ENCODE measurements around the gene LPGAT1. TPM values are rescaled to one million over a fixed set of nuclear protein-coding genes. Genes with fewer than 3 reads are reported as not detected.

Gene LPGAT1
- total RNA-seq, 4 donors from 2014 or later = 168 to 308 (median 203) TPM

DNA sequence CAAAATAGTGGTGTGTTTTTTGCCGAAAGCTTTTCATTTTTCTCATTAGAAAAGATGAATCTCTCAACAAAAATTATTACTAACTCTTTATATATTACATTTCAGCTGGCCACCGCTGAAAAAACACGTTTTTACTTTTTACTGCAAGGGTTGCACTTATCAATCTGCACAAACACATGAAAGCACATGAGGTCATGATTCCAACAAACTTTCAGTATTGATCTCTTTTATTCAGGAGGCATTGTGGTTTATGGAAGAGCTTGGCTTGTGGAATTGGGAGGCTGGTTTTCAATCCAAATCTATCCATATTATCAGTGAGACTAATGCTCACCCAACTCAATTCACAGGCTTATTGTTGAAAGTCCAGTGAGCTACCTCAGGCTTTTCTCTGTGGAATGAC, 20.6 kb upstream of the LPGAT1 start:
- Histone ChIP-seq H3K27me3 (no peaks in the 10 kb centered on the region), H3K9me3 (no peaks in the 10 kb centered on the region), H3K4me3 (replicated peaks in 1 of 3) (no peak overlapping the region), H3K27ac (no peak overlapping the region), H3K36me3 (no peaks in the 10 kb centered on the region), H3K4me1 (no peaks in the 10 kb centered on the region)
- 58 to 75% methylated on average over 3 of the region's 3 CpGs for WGBS, 2 donors
- TF ChIP-seq, protein P1, sequence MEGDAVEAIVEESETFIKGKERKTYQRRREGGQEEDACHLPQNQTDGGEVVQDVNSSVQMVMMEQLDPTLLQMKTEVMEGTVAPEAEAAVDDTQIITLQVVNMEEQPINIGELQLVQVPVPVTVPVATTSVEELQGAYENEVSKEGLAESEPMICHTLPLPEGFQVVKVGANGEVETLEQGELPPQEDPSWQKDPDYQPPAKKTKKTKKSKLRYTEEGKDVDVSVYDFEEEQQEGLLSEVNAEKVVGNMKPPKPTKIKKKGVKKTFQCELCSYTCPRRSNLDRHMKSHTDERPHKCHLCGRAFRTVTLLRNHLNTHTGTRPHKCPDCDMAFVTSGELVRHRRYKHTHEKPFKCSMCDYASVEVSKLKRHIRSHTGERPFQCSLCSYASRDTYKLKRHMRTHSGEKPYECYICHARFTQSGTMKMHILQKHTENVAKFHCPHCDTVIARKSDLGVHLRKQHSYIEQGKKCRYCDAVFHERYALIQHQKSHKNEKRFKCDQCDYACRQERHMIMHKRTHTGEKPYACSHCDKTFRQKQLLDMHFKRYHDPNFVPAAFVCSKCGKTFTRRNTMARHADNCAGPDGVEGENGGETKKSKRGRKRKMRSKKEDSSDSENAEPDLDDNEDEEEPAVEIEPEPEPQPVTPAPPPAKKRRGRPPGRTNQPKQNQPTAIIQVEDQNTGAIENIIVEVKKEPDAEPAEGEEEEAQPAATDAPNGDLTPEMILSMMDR (IDR thresholded peaks at IDR 0.05) = no peak
- no peak for TF ChIP-seq POLR2A (IDR thresholded peaks at IDR 0.05)
- intact Hi-C loops (cut with DNase I) = no loop called here
- DNase-seq = no peak

DNA sequence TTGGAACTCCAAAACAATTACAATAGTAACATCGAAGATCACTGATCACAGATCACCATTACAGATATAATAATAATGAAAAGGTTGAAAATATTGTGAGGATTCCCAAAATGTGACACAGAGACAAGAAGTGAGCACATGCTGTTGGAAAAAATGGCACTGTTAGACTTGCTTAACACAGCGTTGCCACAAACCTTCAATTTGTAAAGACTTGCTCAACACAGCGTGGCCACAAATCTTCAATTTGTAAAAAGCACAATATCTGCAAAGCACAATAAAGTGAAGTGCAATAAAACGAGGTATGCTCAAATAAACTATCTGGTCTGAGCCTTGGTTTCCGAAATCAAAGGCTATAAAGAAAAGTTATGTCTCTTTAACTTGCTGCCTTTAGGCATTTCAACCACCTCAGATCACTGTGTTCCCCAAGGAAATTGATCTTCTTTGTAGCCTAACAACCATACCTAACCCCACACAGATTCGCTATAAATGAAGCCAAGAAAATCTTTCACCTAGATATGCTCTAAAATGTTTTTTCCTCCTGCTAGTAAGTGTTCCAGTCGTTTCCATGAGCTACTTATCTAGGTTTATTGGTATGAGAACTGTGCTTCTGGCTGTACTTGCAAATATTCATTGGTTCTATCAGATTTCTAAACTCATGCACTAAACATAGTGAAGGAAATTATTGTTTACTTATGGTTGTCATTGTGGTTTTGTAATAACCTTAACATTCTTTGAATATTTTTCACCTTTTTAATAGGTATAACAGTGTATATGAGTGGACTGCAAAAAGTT, 13.1 kb upstream of the LPGAT1 start:
- intact Hi-C loops (cut with DNase I) = no loop called here
- no peak overlapping the region for H3K4me3 ChIP-seq (replicated peaks in 1 of 3)
- WGBS, 2 donors = 89 to 91% methylated on average over 7 of the region's 7 CpGs
- TF ChIP-seq POLR2A (IDR thresholded peaks at IDR 0.05) = no peak
- no peak overlapping the region for H3K27ac ChIP-seq
- no peaks in the 10 kb centered on the region for H3K27me3 ChIP-seq
- DNase-seq = no peak
- H3K36me3 ChIP-seq = no peaks in the 10 kb centered on the region
- H3K9me3 ChIP-seq = no peaks in the 10 kb centered on the region
- peaks cover 0 to 3% of the 10 kb centered on the region in 2 donors for H3K4me1 ChIP-seq

DNA sequence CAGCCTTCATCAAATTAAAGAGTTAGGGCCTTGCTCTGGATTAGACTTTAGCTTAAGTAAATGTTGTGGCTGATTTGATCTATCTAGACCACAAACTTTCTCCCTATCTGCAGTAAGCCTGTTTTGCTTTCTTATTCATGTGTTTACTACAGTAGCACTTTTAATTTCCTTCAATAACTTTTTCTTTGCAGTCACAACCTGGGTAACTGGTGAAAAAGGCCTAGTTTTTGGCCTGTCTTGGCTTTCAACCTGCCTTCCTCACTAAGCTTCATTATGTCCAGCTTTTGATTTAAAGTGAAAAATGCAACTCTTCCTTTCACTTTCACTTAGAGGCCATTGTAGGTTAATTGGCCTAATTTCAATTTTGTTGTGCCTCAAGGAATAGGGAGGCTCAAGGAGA, 12.5 kb upstream of the LPGAT1 start:
- TF ChIP-seq, protein P1 (IDR thresholded peaks at IDR 0.05) = no peak
- no peak for TF ChIP-seq POLR2A (IDR thresholded peaks at IDR 0.05)
- peaks cover 0 to 3% of the 10 kb centered on the region in 2 donors for H3K4me1 ChIP-seq
- H3K4me3 ChIP-seq (replicated peaks in 1 of 3) = no peak overlapping the region
- DNase-seq = no peak
- H3K36me3 ChIP-seq = no peaks in the 10 kb centered on the region
- no peaks in the 10 kb centered on the region for H3K27me3 ChIP-seq
- H3K27ac ChIP-seq = no peak overlapping the region
- no peaks in the 10 kb centered on the region for H3K9me3 ChIP-seq
- intact Hi-C loops (cut with DNase I) = no loop called here

DNA sequence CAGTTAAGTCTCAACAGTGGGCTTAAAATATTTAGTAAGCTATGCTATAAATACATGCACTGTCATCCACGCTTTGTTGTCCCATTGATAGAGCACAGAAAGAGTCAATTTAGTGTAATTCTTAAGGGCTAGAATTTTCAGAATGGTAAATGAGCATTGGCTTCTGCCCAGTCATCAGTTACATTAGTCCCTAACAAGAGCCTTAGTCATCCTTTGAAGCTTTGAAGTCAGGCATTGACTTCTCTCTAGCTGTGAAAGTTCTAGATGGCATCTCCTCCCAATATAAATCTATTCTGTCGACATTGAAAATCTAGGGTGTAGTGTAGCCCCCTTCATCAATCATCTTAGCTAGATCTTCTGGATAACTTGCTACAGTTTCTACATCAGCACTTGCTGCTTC, 12.0 kb upstream of the LPGAT1 start:
- Histone ChIP-seq H3K27ac (no peak overlapping the region), H3K4me3 (replicated peaks in 1 of 3) (no peak overlapping the region), H3K9me3 (no peaks in the 10 kb centered on the region), H3K27me3 (no peaks in the 10 kb centered on the region), H3K4me1 (peaks cover 0 to 3% of the 10 kb centered on the region in 2 donors), H3K36me3 (no peaks in the 10 kb centered on the region)
- TF ChIP-seq POLR2A (IDR thresholded peaks at IDR 0.05) = no peak
- TF ChIP-seq, protein P1 (IDR thresholded peaks at IDR 0.05) = no peak
- DNase-seq = no peak
- intact Hi-C loops (cut with DNase I) = no loop called here
- WGBS, 2 donors = 91 to 96% methylated on average over 2 of the region's 2 CpGs

DNA sequence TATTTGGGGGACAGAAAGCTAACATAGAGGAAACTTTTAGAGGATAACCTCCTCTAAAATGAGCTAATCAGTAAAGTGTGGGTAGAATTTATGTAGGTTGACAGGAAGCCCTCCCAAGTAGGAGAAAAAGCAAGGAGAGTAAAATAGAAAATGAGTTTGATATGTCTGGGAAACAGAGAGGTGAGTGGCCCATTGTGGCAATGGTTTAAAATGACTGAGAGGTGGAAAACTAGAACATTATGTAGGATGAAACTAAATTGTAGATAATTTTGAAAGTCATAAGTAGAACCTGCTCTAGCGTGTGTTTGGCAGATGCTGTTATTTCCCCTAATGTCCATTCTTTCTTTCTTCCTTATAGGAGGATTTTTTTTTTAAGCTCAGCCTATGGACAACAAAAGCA, 8.5 kb upstream of the LPGAT1 start:
- DNase-seq = no peak
- Histone ChIP-seq H3K27me3 (no peaks in the 10 kb centered on the region), H3K4me1 (peaks cover 0 to 3% of the 10 kb centered on the region in 2 donors), H3K36me3 (no peaks in the 10 kb centered on the region), H3K9me3 (no peaks in the 10 kb centered on the region), H3K4me3 (replicated peaks in 1 of 3) (no peak overlapping the region), H3K27ac (no peak overlapping the region)
- TF ChIP-seq, protein P1 (IDR thresholded peaks at IDR 0.05) = no peak
- no peak for TF ChIP-seq POLR2A (IDR thresholded peaks at IDR 0.05)
- WGBS, 2 donors = 96 to 98% methylated on average over 1 of the region's 1 CpG
- intact Hi-C loops (cut with DNase I) = no loop called here

Data from thyroid gland (tissue), 4 donors.